ENCODE measurements around the gene MLH3.
"Not testable (repeated sequence)": the region's sequence is repeated elsewhere in the genome, so short reads cannot be mapped to it uniquely, and the experiment has no call there.

The MLH3 gene

DNA sequence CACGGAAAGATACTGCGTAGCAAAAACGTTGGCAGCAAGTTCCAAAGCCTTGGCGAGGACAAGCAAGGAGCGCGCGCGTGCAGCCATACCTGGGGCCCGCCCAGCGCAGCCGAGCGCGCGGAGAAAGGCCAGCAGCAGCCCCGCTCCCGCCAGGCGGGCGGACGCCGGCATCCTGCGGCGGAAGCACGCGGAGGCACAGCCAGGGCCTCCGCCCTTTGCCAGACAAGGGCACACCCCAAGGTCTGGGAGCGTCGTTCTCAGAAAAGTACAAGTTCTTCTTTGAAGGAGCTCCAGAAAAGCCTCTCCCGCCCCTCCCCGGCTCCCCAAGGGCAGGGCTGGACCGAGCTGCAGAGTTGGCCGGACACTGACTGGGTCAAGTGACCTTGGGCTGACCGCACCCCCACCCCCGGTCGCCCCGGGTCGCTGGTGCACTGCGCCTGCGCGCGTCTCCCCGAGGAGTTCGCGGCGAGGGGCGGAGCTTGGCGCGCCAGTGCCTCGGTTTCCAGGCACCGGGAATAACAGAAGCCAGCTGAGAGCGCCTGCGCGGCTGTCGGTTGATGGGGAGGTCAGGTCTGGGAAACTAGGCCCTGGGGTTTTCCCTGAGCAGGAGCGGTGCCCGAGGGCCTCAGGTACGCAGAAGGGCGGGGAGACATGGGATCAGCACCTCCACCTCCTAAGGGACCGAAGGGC, 18.0 kb upstream of the MLH3 start, which contains the start of gene ZC2HC1C:
Gene ZC2HC1C, plus strand, starts transcription at position 521 of the 690 bp plus-strand sequence. CDS start 933 bp downstream, outside the sequence.
- CTCF ChIA-PET: interaction anchor here (1.0 to 3.6 kb wide), 2 partner anchors 20 to 164 kb away, joined by 5 to 12 read pairs; no protein-coding TSS in a partner anchor
- POLR2A ChIA-PET: no interaction called here
- peak; percentile 87 for DNase-seq (ENCODE audit: extremely low spot score)
- TF ChIP-seq CTCF (IDR thresholded peaks at IDR 0.05; ENCODE audit: control extremely low read depth, extremely low read depth, low read depth, missing control alignments): no peak

DNA sequence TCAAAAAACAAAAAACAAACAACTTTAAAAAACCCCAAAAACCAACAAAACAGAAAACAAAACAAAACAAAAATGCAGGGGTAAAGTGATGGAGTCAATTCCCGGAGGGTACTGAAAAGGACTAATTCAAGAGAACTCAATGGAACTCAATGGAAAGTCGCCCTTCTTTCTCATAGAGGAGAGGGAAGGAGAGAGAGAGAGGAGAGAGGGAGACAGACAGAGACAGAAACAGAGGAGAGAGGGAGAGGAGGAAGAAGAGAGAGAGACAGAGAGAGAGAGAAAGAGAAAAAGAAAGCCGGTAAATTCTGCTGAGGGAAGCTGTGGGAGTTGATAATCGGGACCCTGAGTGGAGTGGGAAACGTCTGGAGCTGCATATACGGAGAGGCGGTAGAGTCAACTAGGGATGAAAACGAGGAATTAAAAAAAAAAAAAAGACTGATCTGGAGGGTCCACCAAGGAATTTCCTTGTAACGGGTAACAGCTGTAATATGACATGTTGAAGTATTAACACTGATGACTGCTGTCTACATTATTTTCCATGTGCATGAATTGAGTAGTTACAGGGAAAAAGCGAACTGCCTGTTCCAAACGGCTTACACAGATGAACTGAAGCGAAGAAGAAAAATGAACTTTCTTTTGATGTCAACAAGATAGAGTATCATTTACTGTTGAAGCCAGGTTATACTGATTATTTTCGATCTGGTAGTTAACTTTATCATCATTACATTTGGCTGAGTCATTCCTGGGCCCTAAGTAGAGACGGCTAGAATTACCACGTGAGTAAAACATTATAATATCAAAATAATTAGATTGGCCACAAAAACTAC, 17.2 kb upstream of the MLH3 start:
- ChIA-PET CTCF (interaction anchor here (1.0 to 3.6 kb wide), 3 partner anchors 10 to 163 kb away, joined by 3 to 12 read pairs (median 4); no protein-coding TSS in a partner anchor), POLR2A (interaction anchor here (0.6 kb wide), 1 partner anchor 230 kb away, joined by 5 read pairs; no protein-coding TSS in a partner anchor)
- TF ChIP-seq CTCF (IDR thresholded peaks at IDR 0.05; ENCODE audit: control extremely low read depth, extremely low read depth, low read depth, missing control alignments): no peak
- no peak for DNase-seq (ENCODE audit: extremely low spot score)

- POLR2A ChIA-PET: interaction anchor here (0.6 kb wide), 1 partner anchor 230 kb away, joined by 5 read pairs; no protein-coding TSS in a partner anchor
- not testable (repeated sequence) for DNase-seq (ENCODE audit: extremely low spot score)
- CTCF ChIA-PET: interaction anchor here (1.0 to 3.6 kb wide), 3 partner anchors 11 to 162 kb away, joined by 3 to 12 read pairs (median 4); no protein-coding TSS in a partner anchor
These were observed 16.5 kb upstream of the MLH3 start for GRCh38 chr14:75067765-75068164.

- ChIA-PET CTCF (interaction anchor here (1.7 to 3.6 kb wide), 2 partner anchors 22 to 162 kb away, joined by 4 to 12 read pairs; no protein-coding TSS in a partner anchor), POLR2A (no interaction called here)
- TF ChIP-seq CTCF (IDR thresholded peaks at IDR 0.05; ENCODE audit: control extremely low read depth, extremely low read depth, low read depth, missing control alignments): no peak
- no peak for DNase-seq (ENCODE audit: extremely low spot score)
These were observed 15.9 kb upstream of the MLH3 start for GRCh38 chr14:75067212-75067611.

GRCh38 chr14:75066691-75067090, 15.4 kb upstream of the MLH3 start:
- ChIA-PET CTCF (interaction anchor here (1.1 to 3.6 kb wide), 3 partner anchors 22 to 121 kb away, joined by 3 to 12 read pairs (median 12); partner anchors contain the start of gene EIF2B2), POLR2A (no interaction called here)
- DNase-seq (ENCODE audit: extremely low spot score): no peak
- TF ChIP-seq CTCF (IDR thresholded peaks at IDR 0.05; ENCODE audit: control extremely low read depth, extremely low read depth, low read depth, missing control alignments): no peak

- no peak for DNase-seq (ENCODE audit: extremely low spot score)
- CTCF ChIA-PET: interaction anchor here (0.9 to 5.2 kb wide), 8 partner anchors 11 to 240 kb away, joined by 3 to 27 read pairs (median 7); no protein-coding TSS in a partner anchor
- POLR2A ChIA-PET: interaction anchor here (0.6 kb wide), 1 partner anchor 13 kb away, joined by 3 read pairs; no protein-coding TSS in a partner anchor
- TF ChIP-seq CTCF (IDR thresholded peaks at IDR 0.05; ENCODE audit: control extremely low read depth, extremely low read depth, low read depth, missing control alignments): no peak
These were observed 12.9 kb upstream of the MLH3 start for GRCh38 chr14:75064205-75064567.
